Vagina (tissue), 2 donors: ENCODE measurements around the gene RRAS2. TPM values are rescaled to one million over a fixed set of nuclear protein-coding genes. Genes with fewer than 3 reads are reported as not detected.

Experiments
- DNase-seq, 2 donors: peaks; one replicate each; pipeline ENCODE4 v3.0.0-alpha.2; 2017; ENCODE audit errors: extremely low spot score in 2 of 2
- H3K27ac ChIP-seq: fragments of 200-600 bp; sonication (generic); one replicate; pipeline ENCODE4 v1.5.1; 2019
- H3K27me3 ChIP-seq: fragments of 200-600 bp; sonication (generic); one replicate; pipeline ENCODE4 v1.5.1; 2019
- H3K36me3 ChIP-seq, 2 donors: fragments of 200-600 bp; sonication (generic); one replicate each; pipeline ENCODE4 v1.5.1; 2017 to 2019
- H3K4me1 ChIP-seq: fragments of 200-600 bp; sonication (generic); one replicate; pipeline ENCODE4 v1.5.1; 2019
- H3K4me3 ChIP-seq, 2 donors: fragments of 200-600 bp; sonication (generic); 1 replicate in 1 of 2; 2 replicates in 1 of 2; pipeline ENCODE4 v1.5.1; 2016 to 2019
- H3K9me3 ChIP-seq: fragments of 200-600 bp; sonication (generic); one replicate; pipeline ENCODE4 v1.5.1; 2019
- CTCF ChIP-seq, 3 experiments: fragments of 450-650 bp in 2 of 3; fragments of 200-600 bp in 1 of 3; sonication (generic) in 1 of 3; IDR thresholded peaks; one replicate each; pipeline ENCODE4 v1.5.1; 2017 to 2019; ENCODE audit warnings: antibody characterized with exemption in 3 of 3, mild to moderate bottlenecking in 2 of 3, moderate library complexity in 2 of 3
- POLR2A ChIP-seq, 2 donors: fragments of 450-650 bp; IDR thresholded peaks; one replicate each; pipeline ENCODE4 v1.6.1; 2017; ENCODE audit warnings: antibody characterized with exemption in 2 of 2, mild to moderate bottlenecking in 2 of 2, moderate library complexity in 2 of 2
- POLR2AphosphoS5 ChIP-seq, 2 donors: sonication (generic); formaldehyde crosslinking; IDR thresholded peaks; one replicate each; pipeline ENCODE4 v1.9.0; 2017; ENCODE audit warnings: antibody characterized with exemption in 2 of 2, mild to moderate bottlenecking in 2 of 2, low read depth in 1 of 2; ENCODE audit not compliant: insufficient read depth in 1 of 2
- intact Hi-C: fragments of 100-400 bp; cut with DNase I; formaldehyde crosslinking; loops from one replicate; pipeline ENCODE4 v1.15.1; 2023
- total RNA-seq: library from RNA; depleted of rRNA; stranded (reverse); fragments of >200 nt; gene quantifications from one replicate; pipeline ENCODE4 v1.2.3, GENCODE V29; 2016

RRAS2 gene
- total RNA-seq, 1 donor from 2014 or later, result 32.7 TPM

DNA sequence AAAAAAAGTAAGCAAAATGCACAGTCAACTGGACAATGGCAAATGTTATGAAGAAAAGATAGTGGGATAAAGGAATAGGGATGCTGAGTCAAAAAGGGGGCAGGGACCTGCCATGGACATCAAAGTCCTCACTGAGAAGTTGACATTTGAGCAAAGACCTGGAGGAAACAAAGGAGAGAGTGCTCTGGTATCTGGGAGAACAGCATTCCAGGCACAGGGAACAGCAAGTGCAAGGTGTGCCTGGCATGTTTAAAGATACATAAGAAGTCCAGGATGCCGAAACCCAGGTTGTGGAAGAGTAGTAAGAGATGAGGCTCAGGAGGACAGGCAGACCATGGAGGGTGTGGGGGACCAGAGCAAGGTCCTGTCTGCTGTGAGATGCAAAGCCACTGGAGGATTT is 123.3 kb downstream of the RRAS2 start:
- no peak overlapping the region for H3K4me3 ChIP-seq
- no peaks in the 10 kb centered on the region for H3K36me3 ChIP-seq
- intact Hi-C loops, result no loop called here
- H3K27me3 ChIP-seq, result no peaks in the 10 kb centered on the region
- no peaks in the 10 kb centered on the region for H3K9me3 ChIP-seq
- H3K4me1 ChIP-seq, result no peaks in the 10 kb centered on the region
- no peak overlapping the region for H3K27ac ChIP-seq
- TF ChIP-seq CTCF (IDR thresholded peaks at IDR 0.05), result no peak
- no peak for DNase-seq

GRCh38 chr11:14234446-14234845 is 124.5 kb downstream of the RRAS2 start:
- Histone ChIP-seq H3K4me3 (no peak overlapping the region), H3K27me3 (no peaks in the 10 kb centered on the region), H3K27ac (no peak overlapping the region), H3K4me1 (no peaks in the 10 kb centered on the region), H3K9me3 (no peaks in the 10 kb centered on the region), H3K36me3 (no peaks in the 10 kb centered on the region)
- intact Hi-C loops, result no loop called here
- no peak for DNase-seq
- TF ChIP-seq CTCF (IDR thresholded peaks at IDR 0.05) (no peak), POLR2A (IDR thresholded peaks at IDR 0.05) (no peak), POLR2AphosphoS5 (IDR thresholded peaks at IDR 0.05; ENCODE audit: insufficient read depth in 1 of 2, low read depth in 1 of 2) (no peak)

GRCh38 chr11:14232652-14233051 is 126.3 kb downstream of the RRAS2 start:
- DNase-seq, result no peak
- TF ChIP-seq POLR2AphosphoS5 (IDR thresholded peaks at IDR 0.05; ENCODE audit: insufficient read depth in 1 of 2, low read depth in 1 of 2) (no peak), CTCF (IDR thresholded peaks at IDR 0.05) (no peak), POLR2A (IDR thresholded peaks at IDR 0.05) (no peak)
- intact Hi-C loops, result no loop called here
- no peaks in the 10 kb centered on the region for H3K27me3 ChIP-seq
- no peak overlapping the region for H3K4me3 ChIP-seq
- H3K36me3 ChIP-seq, result no peaks in the 10 kb centered on the region
- H3K27ac ChIP-seq, result no peak overlapping the region
- no peaks in the 10 kb centered on the region for H3K9me3 ChIP-seq
- no peaks in the 10 kb centered on the region for H3K4me1 ChIP-seq

GRCh38 chr11:14230407-14230806 is 128.6 kb downstream of the RRAS2 start:
- TF ChIP-seq POLR2AphosphoS5 (IDR thresholded peaks at IDR 0.05; ENCODE audit: insufficient read depth in 1 of 2, low read depth in 1 of 2) (no peak), POLR2A (IDR thresholded peaks at IDR 0.05) (no peak), CTCF (IDR thresholded peaks at IDR 0.05) (no peak)
- H3K9me3 ChIP-seq, result no peaks in the 10 kb centered on the region
- peak in 1 of 2 donors; percentile 34 for DNase-seq
- intact Hi-C loops, result no loop called here
- H3K27ac ChIP-seq, result no peak overlapping the region
- H3K4me1 ChIP-seq, result no peaks in the 10 kb centered on the region
- H3K36me3 ChIP-seq, result no peaks in the 10 kb centered on the region
- no peak overlapping the region for H3K4me3 ChIP-seq
- no peaks in the 10 kb centered on the region for H3K27me3 ChIP-seq

- intact Hi-C loops, result no loop called here
- Histone ChIP-seq H3K4me1 (no peaks in the 10 kb centered on the region), H3K27me3 (no peaks in the 10 kb centered on the region), H3K9me3 (no peaks in the 10 kb centered on the region), H3K4me3 (no peak overlapping the region), H3K27ac (no peak overlapping the region), H3K36me3 (no peaks in the 10 kb centered on the region)
- TF ChIP-seq POLR2A (IDR thresholded peaks at IDR 0.05), result no peak
- no peak for TF ChIP-seq POLR2AphosphoS5 (IDR thresholded peaks at IDR 0.05; ENCODE audit: insufficient read depth in 1 of 2, low read depth in 1 of 2)
- TF ChIP-seq CTCF (IDR thresholded peaks at IDR 0.05), result no peak
- peak in 1 of 2 donors; percentile 58 for DNase-seq
Measured at GRCh38 chr11:14229472-14229871, 129.5 kb downstream of the RRAS2 start.
